ENCODE measurements around the gene OPRM1. TPM values are rescaled to one million over a fixed set of nuclear protein-coding genes. Genes with fewer than 3 reads are reported as not detected.

Gene OPRM1
- total and polyA plus RNA-seq, 4 donors = not detected

GRCh38 chr6:154218787-154219186 is 179.7 kb downstream of the OPRM1 start:
- no peak overlapping the region for H3K27ac ChIP-seq (ENCODE audit: low read depth in 1 of 2, low read length in 2 of 2)
- 79% methylated on average over 6 of the region's 6 CpGs for WGBS
- H3K36me3 ChIP-seq (ENCODE audit: control insufficient read depth in 4 of 4, insufficient read depth in 3 of 4, low read depth in 1 of 4, low read length in 3 of 4) = no peaks in the 10 kb centered on the region
- no peaks in the 10 kb centered on the region for H3K4me1 ChIP-seq (ENCODE audit: control insufficient read depth in 4 of 4, insufficient read depth in 4 of 4, low read length in 3 of 4)
- H3K4me3 ChIP-seq (ENCODE audit: low read depth in 1 of 3, low read length in 3 of 3) = no peak overlapping the region
- DNase-seq (ENCODE audit: low spot score) = no peak
- no peaks in the 10 kb centered on the region for H3K9me3 ChIP-seq (ENCODE audit: control insufficient read depth in 4 of 4, low read length in 3 of 4)
- no peak overlapping the region for H3K9ac ChIP-seq (ENCODE audit: low read depth in 1 of 2, low read length in 2 of 2)
- H3K27me3 ChIP-seq (ENCODE audit: control insufficient read depth in 4 of 4, insufficient read depth in 4 of 4, low read length in 3 of 4) = peaks cover 0 to 2% (median 0%) of the 10 kb centered on the region in 4 donors
- TF ChIP-seq REST (IDR thresholded peaks at IDR 0.05) = no peak
- no peak for TF ChIP-seq RXRA (IDR thresholded peaks at IDR 0.05)
- TF ChIP-seq, protein P1, sequence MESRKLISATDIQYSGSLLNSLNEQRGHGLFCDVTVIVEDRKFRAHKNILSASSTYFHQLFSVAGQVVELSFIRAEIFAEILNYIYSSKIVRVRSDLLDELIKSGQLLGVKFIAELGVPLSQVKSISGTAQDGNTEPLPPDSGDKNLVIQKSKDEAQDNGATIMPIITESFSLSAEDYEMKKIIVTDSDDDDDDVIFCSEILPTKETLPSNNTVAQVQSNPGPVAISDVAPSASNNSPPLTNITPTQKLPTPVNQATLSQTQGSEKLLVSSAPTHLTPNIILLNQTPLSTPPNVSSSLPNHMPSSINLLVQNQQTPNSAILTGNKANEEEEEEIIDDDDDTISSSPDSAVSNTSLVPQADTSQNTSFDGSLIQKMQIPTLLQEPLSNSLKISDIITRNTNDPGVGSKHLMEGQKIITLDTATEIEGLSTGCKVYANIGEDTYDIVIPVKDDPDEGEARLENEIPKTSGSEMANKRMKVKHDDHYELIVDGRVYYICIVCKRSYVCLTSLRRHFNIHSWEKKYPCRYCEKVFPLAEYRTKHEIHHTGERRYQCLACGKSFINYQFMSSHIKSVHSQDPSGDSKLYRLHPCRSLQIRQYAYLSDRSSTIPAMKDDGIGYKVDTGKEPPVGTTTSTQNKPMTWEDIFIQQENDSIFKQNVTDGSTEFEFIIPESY (IDR thresholded peaks at IDR 0.05) = no peak
- TF ChIP-seq SP1 (IDR thresholded peaks at IDR 0.05) = no peak
- no peak for TF ChIP-seq HNF4G (IDR thresholded peaks at IDR 0.05)
- no peak for TF ChIP-seq RAD21 (IDR thresholded peaks at IDR 0.05)
- no peak for TF ChIP-seq TAF1 (conservative IDR thresholded peaks at IDR 0.05)
- TF ChIP-seq FOXA1 (IDR thresholded peaks at IDR 0.05) = no peak
- no peak for TF ChIP-seq FOXA2 (IDR thresholded peaks at IDR 0.05)
- TF ChIP-seq YY1 (IDR thresholded peaks at IDR 0.05) = no peak
- no peak for TF ChIP-seq GABPA (IDR thresholded peaks at IDR 0.05 in 1 of 2, conservative IDR thresholded peaks at IDR 0.05 in 1 of 2)
- TF ChIP-seq NR2F2 (IDR thresholded peaks at IDR 0.05) = no peak
- no peak for TF ChIP-seq HNF4A (conservative IDR thresholded peaks at IDR 0.05)
- no peak for TF ChIP-seq CTCF (IDR thresholded peaks at IDR 0.05; ENCODE audit: low read depth, low read length, missing input control)
- TF ChIP-seq ATF3 (IDR thresholded peaks at IDR 0.05) = no peak
- TF ChIP-seq JUND (IDR thresholded peaks at IDR 0.05) = no peak
- TF ChIP-seq, protein P2, sequence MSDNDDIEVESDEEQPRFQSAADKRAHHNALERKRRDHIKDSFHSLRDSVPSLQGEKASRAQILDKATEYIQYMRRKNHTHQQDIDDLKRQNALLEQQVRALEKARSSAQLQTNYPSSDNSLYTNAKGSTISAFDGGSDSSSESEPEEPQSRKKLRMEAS (IDR thresholded peaks at IDR 0.05) = no peak
- TF ChIP-seq EGR1 (IDR thresholded peaks at IDR 0.05; ENCODE audit: low read depth in 2 of 2) = no peak

Data from liver (tissue), 9 donors.